Muscle layer of duodenum (tissue), 2 donors: ENCODE data around the gene RTN4.
A peak's percentile ranks its signal among the peaks of the same experiment; 100 is the strongest.
"Not testable (repeated sequence)": the region's sequence is repeated elsewhere in the genome, so short reads cannot be mapped to it uniquely, and the experiment has no call there.

Experiments used
- H3K27ac ChIP-seq: one replicate; pipeline ENCODE4 v1.7.0; 2013; ENCODE audit warnings: mild to moderate bottlenecking, low read length
- H3K27me3 ChIP-seq: one replicate; pipeline ENCODE4 v1.7.0; 2013; ENCODE audit warnings: low read depth, mild to moderate bottlenecking, control low read depth, low read length
- H3K36me3 ChIP-seq, 2 donors: one replicate each; pipeline ENCODE4 v1.7.0; 2013; ENCODE audit warnings: low read length in 2 of 2, control low read depth in 1 of 2, mild to moderate bottlenecking in 1 of 2; ENCODE audit not compliant: insufficient read depth in 2 of 2, control insufficient read depth in 1 of 2
- H3K4me1 ChIP-seq, 2 donors: one replicate each; pipeline ENCODE4 v1.7.0; 2013; ENCODE audit warnings: low read length in 2 of 2, mild to moderate bottlenecking in 2 of 2, control low read depth in 1 of 2, moderate library complexity in 1 of 2; ENCODE audit not compliant: insufficient read depth in 2 of 2, control insufficient read depth in 1 of 2
- H3K4me3 ChIP-seq, 2 donors: one replicate each; pipeline ENCODE4 v1.7.0; 2013; ENCODE audit warnings: low read length in 2 of 2, low read depth in 1 of 2, mild to moderate bottlenecking in 1 of 2
- H3K9me3 ChIP-seq, 2 donors: one replicate each; pipeline ENCODE4 v1.7.0; 2013; ENCODE audit warnings: low read length in 2 of 2, control low read depth in 1 of 2, mild to moderate bottlenecking in 1 of 2; ENCODE audit not compliant: control insufficient read depth in 1 of 2
- donor health status: healthy.

Gene RTN4

DNA sequence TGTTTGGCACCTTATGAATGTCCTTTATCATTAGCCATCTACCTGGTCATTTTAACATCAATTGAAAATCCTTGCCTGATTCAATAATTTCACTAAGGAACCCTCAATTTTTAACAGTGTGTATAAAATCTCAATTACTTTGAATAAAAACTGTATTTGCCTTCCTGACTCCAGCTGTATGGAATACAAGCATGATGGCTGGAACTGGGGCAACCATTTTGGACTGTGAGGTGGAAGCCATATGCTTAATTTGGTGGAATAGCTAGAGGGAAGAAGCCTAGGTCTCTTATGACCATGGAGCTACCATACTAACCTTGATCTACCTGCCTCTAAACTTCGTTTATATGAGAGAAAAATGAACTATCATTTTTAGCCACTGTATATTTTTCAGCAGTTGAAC is 12.5 kb upstream of the RTN4 start:
- H3K27ac ChIP-seq = no peak overlapping the region
- H3K4me3 ChIP-seq = no peak overlapping the region
- no peaks in the 10 kb centered on the region for H3K36me3 ChIP-seq
- no peaks in the 10 kb centered on the region for H3K9me3 ChIP-seq
- no peaks in the 10 kb centered on the region for H3K27me3 ChIP-seq
- no peaks in the 10 kb centered on the region for H3K4me1 ChIP-seq

- H3K4me1 ChIP-seq = no peaks in the 10 kb centered on the region
- no peaks in the 10 kb centered on the region for H3K36me3 ChIP-seq
- H3K27me3 ChIP-seq = no peaks in the 10 kb centered on the region
- H3K27ac ChIP-seq = no peak overlapping the region
- H3K4me3 ChIP-seq = no peak overlapping the region
- no peaks in the 10 kb centered on the region for H3K9me3 ChIP-seq
Measured at GRCh38 chr2:55061523-55062344, 11.5 kb upstream of the RTN4 start.

GRCh38 chr2:55059793-55060192 is 9.5 kb upstream of the RTN4 start:
- Histone ChIP-seq H3K27me3 (no peaks in the 10 kb centered on the region), H3K9me3 (no peaks in the 10 kb centered on the region), H3K4me1 (no peaks in the 10 kb centered on the region), H3K27ac (no peak overlapping the region), H3K36me3 (no peaks in the 10 kb centered on the region), H3K4me3 (no peak overlapping the region)

DNA sequence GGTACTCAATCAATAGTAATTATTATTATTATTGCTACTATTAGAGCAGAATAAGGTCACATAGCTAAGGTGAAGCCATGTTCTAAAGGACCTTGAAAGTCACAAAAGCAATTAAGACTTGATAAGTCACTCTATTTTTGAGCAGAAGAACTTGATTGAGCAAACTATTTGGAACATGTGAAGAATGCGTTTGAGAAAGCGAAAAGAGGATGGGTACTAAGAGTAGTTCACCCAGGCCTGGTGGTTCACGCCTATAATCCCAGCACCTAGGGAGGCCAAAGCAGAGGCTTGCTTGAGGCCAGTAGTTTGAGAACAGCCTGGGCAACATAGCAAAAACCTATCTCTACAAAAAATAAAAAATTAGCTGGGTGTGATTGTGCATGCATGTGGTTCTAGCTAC is 7.2 kb upstream of the RTN4 start:
- H3K4me3 ChIP-seq = no peak overlapping the region

DNA sequence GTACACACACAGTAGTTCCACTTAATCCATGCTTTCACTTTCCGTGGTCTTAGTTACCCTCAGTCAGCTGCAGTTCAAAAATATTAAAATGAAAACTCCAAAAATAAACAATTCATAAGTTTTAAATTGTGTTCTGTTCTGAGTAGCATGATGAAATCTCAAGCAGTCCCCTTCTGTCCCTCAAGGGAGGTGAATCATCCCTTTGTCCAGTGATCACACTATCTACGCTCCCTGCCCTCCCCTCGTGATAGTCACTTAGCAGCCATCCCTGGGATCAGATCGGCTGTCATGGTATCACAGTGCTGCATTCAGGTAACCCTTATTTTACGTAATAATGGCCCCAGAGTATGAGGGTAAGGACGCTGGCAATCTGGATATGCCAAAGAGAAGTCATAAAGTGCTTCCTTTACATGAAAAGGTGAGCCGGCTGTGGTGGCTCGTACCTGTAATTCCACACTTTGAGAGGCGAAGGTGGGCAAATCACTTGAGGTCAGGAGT is 5.8 kb upstream of the RTN4 start:
- no peaks in the 10 kb centered on the region for H3K9me3 ChIP-seq
- peaks cover 4% of the 10 kb centered on the region in 2 donors for H3K4me1 ChIP-seq
- no peak overlapping the region for H3K4me3 ChIP-seq
- no peaks in the 10 kb centered on the region for H3K27me3 ChIP-seq
- peaks cover 0 to under 1% of the 10 kb centered on the region in 2 donors for H3K36me3 ChIP-seq
- no peak overlapping the region for H3K27ac ChIP-seq

More for the DNA sequence above, 7.2 kb upstream of the RTN4 start:
- H3K9me3 ChIP-seq = no peaks in the 10 kb centered on the region
- no peaks in the 10 kb centered on the region for H3K27me3 ChIP-seq
- H3K27ac ChIP-seq = no peak overlapping the region
- H3K4me1 ChIP-seq = no peaks in the 10 kb centered on the region
- no peaks in the 10 kb centered on the region for H3K36me3 ChIP-seq

DNA sequence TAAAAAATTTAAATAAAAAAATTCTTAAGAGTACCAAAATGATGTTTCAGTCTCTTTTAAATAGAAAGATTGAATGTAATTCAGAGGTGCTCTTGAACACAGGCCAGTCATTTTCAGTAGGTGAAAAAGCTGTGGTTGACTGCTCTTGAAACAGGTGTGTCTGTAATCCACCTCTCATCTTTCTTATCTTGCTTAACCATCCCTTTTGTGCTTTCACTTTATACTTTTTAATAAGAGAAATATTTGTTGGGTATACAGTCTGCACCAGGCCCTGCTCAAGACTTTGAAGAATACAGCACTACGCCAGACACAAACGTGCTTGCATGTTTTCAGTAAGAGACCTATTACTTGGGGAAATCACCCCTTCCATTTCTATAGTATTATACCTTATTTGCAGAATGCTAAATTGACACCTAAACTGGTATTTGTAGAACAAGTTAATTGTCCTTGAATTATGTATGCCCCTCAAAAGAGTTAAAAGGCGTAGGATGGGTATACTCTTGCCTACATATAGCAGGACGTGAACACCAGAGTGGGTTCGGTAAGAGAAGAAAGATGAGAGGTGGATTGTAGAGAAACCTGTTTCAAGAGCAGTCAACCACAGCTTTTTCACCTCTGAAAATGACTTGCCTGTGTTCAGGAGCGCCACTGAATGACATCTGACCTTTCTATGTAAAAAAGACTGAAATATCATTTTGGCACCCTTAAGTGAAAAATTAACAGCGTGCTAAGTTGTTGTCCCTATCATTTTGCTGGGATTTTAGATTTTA is 4.0 kb upstream of the RTN4 start:
- H3K4me3 ChIP-seq = no peak overlapping the region
- H3K9me3 ChIP-seq = no peaks in the 10 kb centered on the region
- H3K27ac ChIP-seq = no peak overlapping the region
- H3K36me3 ChIP-seq = peaks cover 0 to 12% of the 10 kb centered on the region in 2 donors
- peaks cover 4% of the 10 kb centered on the region in 2 donors for H3K4me1 ChIP-seq
- H3K27me3 ChIP-seq = no peaks in the 10 kb centered on the region

GRCh38 chr2:55053225-55053624 is 3.0 kb upstream of the RTN4 start:
- H3K36me3 ChIP-seq = peaks cover 0 to 17% of the 10 kb centered on the region in 2 donors
- H3K27me3 ChIP-seq, H3K4me3 ChIP-seq, H3K4me1 ChIP-seq, H3K27ac ChIP-seq, H3K9me3 ChIP-seq: not testable (repeated sequence)

DNA sequence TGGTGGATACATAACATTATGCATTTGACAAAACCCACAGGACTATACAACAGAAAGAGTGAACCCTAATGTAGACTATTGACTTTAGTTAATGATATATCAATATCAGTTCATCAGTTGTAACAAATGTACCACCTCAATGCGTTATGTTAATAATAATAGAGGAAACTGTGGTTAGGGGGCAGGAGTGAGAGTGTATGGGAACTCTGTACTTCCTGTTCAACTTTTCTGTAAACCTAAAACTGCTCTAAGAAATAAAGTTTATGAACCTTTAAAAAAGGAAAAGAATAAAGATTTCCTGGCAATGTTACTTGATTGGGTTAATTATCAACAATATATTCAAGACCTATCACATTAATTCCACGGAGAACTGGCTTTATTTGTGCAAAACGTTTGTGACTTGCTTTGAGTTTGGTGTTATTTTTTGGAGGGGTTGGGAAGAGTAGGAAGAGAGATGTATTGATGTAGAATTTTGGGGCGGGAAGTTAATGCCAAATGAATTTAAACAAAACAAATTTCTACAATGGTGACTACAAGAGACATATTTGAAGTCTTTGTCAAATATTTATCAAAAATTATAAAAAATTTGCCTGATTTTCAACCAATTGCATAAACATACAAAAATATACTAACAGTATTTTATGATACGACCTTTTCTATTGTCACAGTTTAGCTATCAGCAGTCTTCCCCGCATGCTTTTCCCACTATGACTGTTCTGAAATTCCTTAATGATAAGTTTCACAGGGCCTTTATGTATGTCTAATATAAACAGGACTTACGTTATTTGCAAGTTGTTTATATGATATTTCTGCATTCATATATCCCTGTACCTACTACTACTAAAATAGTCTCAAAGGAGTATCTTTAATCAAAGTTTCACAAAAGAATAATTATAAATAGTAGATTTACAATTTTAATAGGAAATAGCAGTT is 2.1 kb upstream of the RTN4 start:
- H3K9me3 ChIP-seq = no peaks in the 10 kb centered on the region
- peak overlapping the region; percentile 98 for H3K27ac ChIP-seq
- H3K4me1 ChIP-seq = peaks cover 4 to 10% of the 10 kb centered on the region in 2 donors
- no peak overlapping the region for H3K4me3 ChIP-seq
- peaks cover 0 to 17% of the 10 kb centered on the region in 2 donors for H3K36me3 ChIP-seq
- H3K27me3 ChIP-seq = no peaks in the 10 kb centered on the region

DNA sequence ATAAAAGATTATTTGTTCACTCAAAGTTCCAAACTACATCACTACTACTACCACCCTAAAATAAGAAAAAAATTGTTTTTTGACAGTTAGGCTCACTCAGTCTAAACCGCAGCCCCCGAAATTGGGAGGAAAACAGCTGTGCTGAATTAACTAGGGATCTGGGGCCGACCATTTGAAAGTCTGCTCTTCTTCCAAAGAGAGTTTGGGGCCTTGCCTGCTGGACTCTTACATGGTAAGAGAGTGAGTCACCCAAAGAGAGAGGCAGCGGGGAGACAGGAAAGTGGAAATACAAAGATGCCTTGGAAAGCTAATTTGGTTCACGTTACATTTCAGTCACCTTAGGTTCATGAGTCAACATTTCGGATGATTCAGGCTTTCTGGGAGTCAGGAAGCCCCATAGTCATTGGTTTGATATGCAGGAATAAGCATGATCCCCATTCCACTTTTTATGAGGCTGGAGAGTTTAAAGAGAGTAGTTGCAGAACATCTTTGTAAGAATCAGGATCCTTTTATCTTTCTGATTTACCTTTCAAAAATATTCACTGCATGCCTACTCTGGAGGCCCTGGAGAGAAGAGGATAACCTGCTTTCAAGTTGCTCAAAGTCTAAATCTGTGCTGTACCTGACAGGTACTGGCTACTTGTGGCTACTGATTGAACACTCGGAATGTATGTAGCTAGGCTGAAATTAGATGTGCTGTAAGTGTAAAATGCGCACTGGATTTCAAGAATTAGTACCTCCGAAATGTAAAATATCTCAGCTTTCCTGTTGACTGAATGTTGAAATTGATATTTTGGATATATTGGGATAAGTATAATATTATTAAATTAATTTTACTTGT is 995 bp upstream of the RTN4 start:
- Histone ChIP-seq H3K27ac (peak overlapping the region; percentile 98), H3K9me3 (no peaks in the 10 kb centered on the region), H3K36me3 (peaks cover 0 to 17% of the 10 kb centered on the region in 2 donors), H3K27me3 (no peaks in the 10 kb centered on the region), H3K4me1 (peaks cover 4 to 21% of the 10 kb centered on the region in 2 donors), H3K4me3 (peak overlapping the region; percentile 68 to 76)

GRCh38 chr2:55049821-55050099 is 491 bp downstream of the RTN4 start:
- H3K27ac ChIP-seq = peak overlapping the region; percentile 99
- H3K9me3 ChIP-seq = no peaks in the 10 kb centered on the region
- H3K4me3 ChIP-seq = peak overlapping the region; percentile 66 to 76
- H3K36me3 ChIP-seq = peaks cover 0 to 17% of the 10 kb centered on the region in 2 donors
- H3K4me1 ChIP-seq = peaks cover 8 to 32% of the 10 kb centered on the region in 2 donors
- no peaks in the 10 kb centered on the region for H3K27me3 ChIP-seq
